ENCODE measurements around the gene FREM2.

DNA sequence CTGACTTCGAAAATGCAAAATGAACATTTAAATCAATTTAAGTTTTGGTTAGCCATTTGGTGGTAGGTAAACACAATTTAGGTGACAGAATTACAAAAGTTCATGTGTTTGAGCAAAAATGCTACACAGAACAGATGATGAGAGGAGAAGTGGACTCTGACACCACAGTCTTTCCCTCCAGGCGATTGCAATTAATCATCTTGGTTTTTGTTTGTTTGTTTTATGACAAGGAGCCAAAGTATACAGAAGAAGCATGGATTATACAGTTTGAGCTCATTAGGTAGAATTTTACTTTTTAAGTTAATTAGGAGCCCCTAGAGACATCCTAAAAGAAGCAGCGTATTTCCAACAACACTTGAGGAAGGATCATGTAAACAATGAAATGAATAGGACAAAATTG, 49.3 kb upstream of the FREM2 start:
- TF ChIP-seq EZH2phosphoT487 (conservative IDR thresholded peaks at IDR 0.05; ENCODE audit: low read length) = no peak
- no peak for TF ChIP-seq CTCF (IDR thresholded peaks at IDR 0.05; ENCODE audit: insufficient read depth, low read length, poor library complexity, severe bottlenecking)
